Transverse colon (tissue), 4 donors: Measurements from ENCODE around the gene CCNG2. TPM values are rescaled to one million over a fixed set of nuclear protein-coding genes. Genes with fewer than 3 reads are reported as not detected.

Experiments
- DNase-seq: peaks from one replicate; pipeline ENCODE4 v3.0.0-alpha.2; 2019
- H3K27ac ChIP-seq, 4 donors: fragments of 200-600 bp; sonication (generic); 2 replicates each; pipeline ENCODE4 v1.5.1; 2016 to 2018; ENCODE audit warnings: inconsistent platforms in 4 of 4
- H3K27me3 ChIP-seq: fragments of 200-600 bp; sonication (generic); 2 replicates; pipeline ENCODE4 v1.5.1; 2017; ENCODE audit warnings: inconsistent platforms
- H3K36me3 ChIP-seq, 4 donors: fragments of 200-600 bp; sonication (generic); 2 replicates each; pipeline ENCODE4 v1.5.1; 2017 to 2019; ENCODE audit warnings: inconsistent platforms in 4 of 4
- H3K4me1 ChIP-seq, 4 donors: fragments of 200-600 bp; sonication (generic); 2 replicates each; pipeline ENCODE4 v1.5.1; 2017 to 2020; ENCODE audit warnings: inconsistent platforms in 4 of 4
- H3K4me3 ChIP-seq, 4 donors: fragments of 200-600 bp; sonication (generic); 1 replicate in 1 of 4; 2 replicates in 3 of 4; pipeline versions ENCODE4 v1.5.1 to v1.6.1; 2017 to 2019; ENCODE audit warnings: inconsistent platforms in 4 of 4
- H3K9me3 ChIP-seq, 2 donors: fragments of 200-600 bp; sonication (generic); 2 replicates each; pipeline ENCODE4 v1.5.1; 2017 to 2019; ENCODE audit warnings: inconsistent platforms in 2 of 2
- CTCF ChIP-seq, 5 experiments: fragments of 200-600 bp in 3 of 5; fragments of 450-650 bp in 2 of 5; sonication (generic) in 3 of 5; IDR thresholded peaks; 1 replicate in 2 of 5; 2 replicates in 3 of 5; pipeline ENCODE4 v1.5.1; 2016 to 2017; ENCODE audit warnings: antibody characterized with exemption in 5 of 5, inconsistent platforms in 3 of 5, mild to moderate bottlenecking in 2 of 5, moderate library complexity in 1 of 5
- EP300 ChIP-seq: sonication (generic); formaldehyde crosslinking; IDR thresholded peaks from one replicate; pipeline ENCODE4 v1.6.1; 2017; ENCODE audit warnings: antibody characterized with exemption, low read depth
- POLR2A ChIP-seq: fragments of 450-650 bp; IDR thresholded peaks from one replicate; pipeline ENCODE4 v1.6.1; 2016; ENCODE audit warnings: antibody characterized with exemption, mild to moderate bottlenecking, moderate library complexity
- POLR2AphosphoS5 ChIP-seq, 3 donors: sonication (generic); formaldehyde crosslinking; IDR thresholded peaks; one replicate each; pipeline ENCODE4 v1.6.1; 2016; ENCODE audit warnings: antibody characterized with exemption in 3 of 3
- WGBS, 2 donors: methylation state at CpG; one replicate each; pipeline ENCODE4 v1.1.5; 2018; ENCODE audit warnings: low coverage in 1 of 2; 5-methylcytosine and 5-hydroxymethylcytosine counted together
- in situ Hi-C, 4 donors: fragments of 200-750 bp; cut with MboI; loops; one replicate each; pipeline versions ENCODE4 v1.15.0 to v1.15.1; 2017; ENCODE audit warnings: low sequenced_read_pairs in 3 of 4, low pct_ligation_motif_present in 1 of 4, low pct_unique_long_range_greater_than_20kb in 1 of 4
- intact Hi-C: fragments of 100-400 bp; cut with DNase I; formaldehyde crosslinking; loops from one replicate; pipeline ENCODE4 v1.15.1; 2023; ENCODE audit warnings: low total_unique reads
- total RNA-seq, 4 donors: library from RNA; depleted of rRNA; stranded (reverse); fragments of >200 nt; gene quantifications; one replicate each; pipeline ENCODE4 v1.1.0, GENCODE V29; 2016

The CCNG2 gene
- total RNA-seq, 4 donors from 2014 or later: 55.4 to 114 (median 79.4) TPM

GRCh38 chr4:77155631-77156452 lies 1.2 kb upstream of the CCNG2 start:
- Histone ChIP-seq H3K4me1 (peaks cover 8 to 31% (median 20%) of the 10 kb centered on the region in 4 donors), H3K9me3 (no peaks in the 10 kb centered on the region), H3K36me3 (peaks cover 0 to 11% (median 3%) of the 10 kb centered on the region in 4 donors), H3K27me3 (no peaks in the 10 kb centered on the region), H3K27ac (peak overlapping the region; percentile 94 to 99 (median 94)), H3K4me3 (peak overlapping the region; percentile 5 to 91 (median 86))
- 25 to 37% methylated on average over 15 of the region's 15 CpGs for WGBS, 2 donors
- in situ Hi-C loops: no loop called here
- intact Hi-C loops: loop anchor here (10.0 kb wide), 1 partner anchor 201 kb away; no protein-coding TSS in a partner anchor
- DNase-seq: no peak
- TF ChIP-seq POLR2AphosphoS5 (IDR thresholded peaks at IDR 0.05) (no peak), EP300 (no peak), CTCF (IDR thresholded peaks at IDR 0.05) (no peak), POLR2A (no peak)

GRCh38 chr4:77156533-77156911 lies 485 bp upstream of the CCNG2 start:
- DNase-seq: peak; percentile 96
- H3K27me3 ChIP-seq: no peaks in the 10 kb centered on the region
- TF ChIP-seq CTCF (IDR thresholded peaks at IDR 0.05) (no peak), POLR2AphosphoS5 (IDR thresholded peaks at IDR 0.05) (peak; percentile 68 to 88 (median 69)), EP300 (no peak), POLR2A (peak; percentile 58)
- H3K4me3 ChIP-seq: peak overlapping the region; percentile 82 to 91 (median 90)
- intact Hi-C loops (loop anchor here (10.0 kb wide), 1 partner anchor 202 kb away; no protein-coding TSS in a partner anchor), in situ Hi-C loops (no loop called here)
- H3K27ac ChIP-seq: peak overlapping the region; percentile 94 to 99 (median 94)
- H3K4me1 ChIP-seq: peaks cover 8 to 31% (median 20%) of the 10 kb centered on the region in 4 donors
- peaks cover 0 to 18% (median 6%) of the 10 kb centered on the region in 4 donors for H3K36me3 ChIP-seq
- 0 to 2% methylated on average over 8 to 17 of the region's 17 CpGs for WGBS, 2 donors
- no peaks in the 10 kb centered on the region for H3K9me3 ChIP-seq

- TF ChIP-seq CTCF (IDR thresholded peaks at IDR 0.05) (peak in 1 of 5 experiments; percentile 14), POLR2A (peak; percentile 48), EP300 (no peak), POLR2AphosphoS5 (IDR thresholded peaks at IDR 0.05) (peak in 2 of 3 donors; percentile 54 to 65)
- intact Hi-C loops (loop anchor here (10.0 kb wide), 1 partner anchor 203 kb away; no protein-coding TSS in a partner anchor), in situ Hi-C loops (no loop called here)
- H3K36me3 ChIP-seq: peaks cover 0 to 28% (median 12%) of the 10 kb centered on the region in 4 donors
- no peaks in the 10 kb centered on the region for H3K27me3 ChIP-seq
- peak overlapping the region; percentile 94 to 99 (median 94) for H3K27ac ChIP-seq
- H3K4me3 ChIP-seq: peak overlapping the region; percentile 82 to 91 (median 90)
- H3K4me1 ChIP-seq: peaks cover 8 to 33% (median 18%) of the 10 kb centered on the region in 4 donors
- WGBS, 2 donors: 0% methylated on average over 21 of the region's 53 CpGs; no CpG with 5 or more reads in 1 of the 2 donors
- DNase-seq: peak; percentile 87
- no peaks in the 10 kb centered on the region for H3K9me3 ChIP-seq
These were observed 966 bp downstream of the CCNG2 start for GRCh38 chr4:77157859-77158486.

GRCh38 chr4:77158487-77158861 lies 1.5 kb downstream of the CCNG2 start:
- TF ChIP-seq POLR2AphosphoS5 (IDR thresholded peaks at IDR 0.05) (no peak), CTCF (IDR thresholded peaks at IDR 0.05) (no peak), POLR2A (no peak), EP300 (no peak)
- in situ Hi-C loops (no loop called here), intact Hi-C loops (loop anchor here (10.0 kb wide), 1 partner anchor 204 kb away; no protein-coding TSS in a partner anchor)
- Histone ChIP-seq H3K27me3 (no peaks in the 10 kb centered on the region), H3K4me1 (peaks cover 8 to 38% (median 18%) of the 10 kb centered on the region in 4 donors), H3K36me3 (peaks cover 0 to 33% (median 12%) of the 10 kb centered on the region in 4 donors), H3K4me3 (peak overlapping the region; percentile 82 to 91 (median 90)), H3K9me3 (no peaks in the 10 kb centered on the region), H3K27ac (peak overlapping the region; percentile 94 to 99 (median 94))
- no peak for DNase-seq
- 3 to 11% methylated on average over 4 to 6 of the region's 6 CpGs for WGBS, 2 donors
